Neural progenitor cell (in vitro differentiated cells): ENCODE measurements around the gene CTNNA3.

Experiments used
- CTCF ChIP-seq: fragments of 200-600 bp; sonication (generic); IDR thresholded peaks from 2 replicates; pipeline ENCODE4 v1.5.1; 2017; ENCODE audit warnings: antibody characterized with exemption, mild to moderate bottlenecking
- EZH2 ChIP-seq: fragments of 200-600 bp; sonication (generic); IDR thresholded peaks from 2 replicates; pipeline ENCODE4 v1.6.1; 2017; ENCODE audit warnings: antibody characterized with exemption, mild to moderate bottlenecking, moderate library complexity
- EZH2phosphoT487 ChIP-seq: fragments of 200-600 bp; sonication (generic); IDR thresholded peaks from 2 replicates; pipeline ENCODE4 v1.6.1; 2017; ENCODE audit warnings: antibody characterized with exemption

DNA sequence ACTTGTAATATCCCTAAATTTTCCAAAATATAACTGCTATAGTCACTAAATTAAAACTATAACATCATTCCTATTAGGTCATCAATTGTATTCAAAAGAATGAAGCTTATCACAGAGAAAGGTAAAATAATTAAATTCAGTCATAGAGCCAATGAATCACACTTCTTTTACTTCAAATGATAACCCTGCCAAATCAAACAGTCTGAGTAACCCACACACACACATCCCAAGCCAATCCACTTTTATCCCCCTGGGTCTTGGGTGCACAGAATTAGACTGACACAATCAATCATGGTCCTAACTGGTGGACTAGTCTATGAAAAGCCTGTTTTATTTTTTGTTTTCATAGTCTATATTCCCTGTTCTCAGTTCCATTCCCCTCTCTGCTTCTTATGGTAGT lies 25.6 kb downstream of the CTNNA3 start:
- TF ChIP-seq CTCF (no peak), EZH2phosphoT487 (no peak), EZH2 (no peak)
